Measurements from ENCODE around the gene HSPB6. TPM values are rescaled to one million over a fixed set of nuclear protein-coding genes. Genes with fewer than 3 reads are reported as not detected.

HSPB6 gene
- total RNA-seq, 4 donors from 2014 or later: 1.7 to 21.9 (median 3.6) TPM

- H3K36me3 ChIP-seq: peaks cover 0 to 19% (median 0%) of the 10 kb centered on the region in 3 donors
- no peaks in the 10 kb centered on the region for H3K9me3 ChIP-seq
- peak; percentile 87 for DNase-seq
- WGBS, 2 donors: 0 to 1% methylated on average over 11 to 18 of the region's 40 CpGs
- H3K4me1 ChIP-seq: peaks cover 25 to 82% (median 46%) of the 10 kb centered on the region in 3 donors
- H3K27me3 ChIP-seq: no peaks in the 10 kb centered on the region
- intact Hi-C loops (cut with DNase I): no loop called here
- H3K4me3 ChIP-seq: peak within 1 kb of the TSS; percentile 90 to 97 (median 92)
- peak within 1 kb of the TSS; percentile 100 for H3K27ac ChIP-seq
- TF ChIP-seq, protein P1, sequence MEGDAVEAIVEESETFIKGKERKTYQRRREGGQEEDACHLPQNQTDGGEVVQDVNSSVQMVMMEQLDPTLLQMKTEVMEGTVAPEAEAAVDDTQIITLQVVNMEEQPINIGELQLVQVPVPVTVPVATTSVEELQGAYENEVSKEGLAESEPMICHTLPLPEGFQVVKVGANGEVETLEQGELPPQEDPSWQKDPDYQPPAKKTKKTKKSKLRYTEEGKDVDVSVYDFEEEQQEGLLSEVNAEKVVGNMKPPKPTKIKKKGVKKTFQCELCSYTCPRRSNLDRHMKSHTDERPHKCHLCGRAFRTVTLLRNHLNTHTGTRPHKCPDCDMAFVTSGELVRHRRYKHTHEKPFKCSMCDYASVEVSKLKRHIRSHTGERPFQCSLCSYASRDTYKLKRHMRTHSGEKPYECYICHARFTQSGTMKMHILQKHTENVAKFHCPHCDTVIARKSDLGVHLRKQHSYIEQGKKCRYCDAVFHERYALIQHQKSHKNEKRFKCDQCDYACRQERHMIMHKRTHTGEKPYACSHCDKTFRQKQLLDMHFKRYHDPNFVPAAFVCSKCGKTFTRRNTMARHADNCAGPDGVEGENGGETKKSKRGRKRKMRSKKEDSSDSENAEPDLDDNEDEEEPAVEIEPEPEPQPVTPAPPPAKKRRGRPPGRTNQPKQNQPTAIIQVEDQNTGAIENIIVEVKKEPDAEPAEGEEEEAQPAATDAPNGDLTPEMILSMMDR (IDR thresholded peaks at IDR 0.05): no peak
- peak in 2 of 4 donors; percentile 39 to 45 for TF ChIP-seq POLR2A (IDR thresholded peaks at IDR 0.05)
Measured at GRCh38 chr19:35745328-35746086, 11.3 kb downstream of the HSPB6 start, which contains the start of the genes PSENEN and U2AF1L4. PSENEN (plus strand) TSS chr19:35745651; CDS start chr19:35745931, 280 bp downstream. U2AF1L4 (minus strand) TSS chr19:35745418; CDS start chr19:35745391, 27 bp downstream.

DNA sequence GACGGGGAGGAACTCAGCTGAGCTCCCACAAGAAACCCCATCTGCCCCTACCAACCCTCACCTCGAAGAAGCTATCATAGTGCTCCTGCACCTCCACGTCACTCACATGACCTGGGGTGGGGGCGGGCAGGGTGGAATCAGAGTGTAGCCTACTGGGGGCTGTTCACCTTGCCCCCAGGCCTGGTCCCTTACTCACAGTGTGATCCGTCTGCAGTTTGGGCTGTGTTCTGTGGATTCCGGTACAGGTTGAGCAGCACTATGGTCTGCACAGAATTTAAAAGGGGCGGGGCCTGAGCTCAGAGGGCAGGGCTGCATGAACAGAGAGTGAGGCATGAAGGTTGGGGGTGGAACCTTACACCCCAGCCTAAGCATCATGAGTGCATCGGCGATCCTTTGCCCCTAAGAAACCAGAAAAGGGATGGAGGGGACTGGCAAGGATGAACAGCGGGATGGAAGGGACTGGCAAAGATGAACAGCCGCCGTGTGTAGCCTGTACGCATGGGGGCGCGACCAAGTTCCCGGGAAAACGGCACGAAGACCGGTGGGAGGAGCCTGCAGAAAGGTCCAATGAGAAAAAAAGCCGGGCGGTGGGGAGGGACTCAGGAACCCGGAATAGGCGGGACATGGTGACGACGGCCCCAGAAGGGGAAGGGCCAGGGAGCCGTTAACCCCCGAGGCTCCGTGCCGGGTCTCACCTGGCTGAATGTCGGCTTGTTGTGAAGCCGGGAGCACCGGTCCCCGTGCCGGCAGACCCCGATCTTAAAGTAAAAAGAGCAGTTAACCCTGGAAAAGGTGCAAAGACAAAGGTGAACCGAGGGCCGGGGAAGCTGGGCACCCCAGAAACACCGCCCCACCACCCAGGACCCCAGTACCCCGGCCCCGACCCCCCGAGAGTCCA, 12.2 kb downstream of the HSPB6 start:
- DNase-seq: peak; percentile 70
- Histone ChIP-seq H3K4me1 (peaks cover 31 to 82% (median 44%) of the 10 kb centered on the region in 3 donors), H3K27me3 (no peaks in the 10 kb centered on the region), H3K4me3 (peak overlapping the region; percentile 90 to 97 (median 92)), H3K27ac (peak overlapping the region; percentile 100), H3K9me3 (no peaks in the 10 kb centered on the region), H3K36me3 (peaks cover 0 to 19% (median 0%) of the 10 kb centered on the region in 3 donors)
- WGBS, 2 donors: 5 to 6% methylated on average over 27 to 36 of the region's 41 CpGs
- TF ChIP-seq, protein P1 (IDR thresholded peaks at IDR 0.05): peak in 5 of 6 experiments; percentile 10 to 35 (median 31)
- TF ChIP-seq POLR2A (IDR thresholded peaks at IDR 0.05): peak in 1 of 4 donors; percentile 13
- intact Hi-C loops (cut with DNase I): no loop called here

DNA sequence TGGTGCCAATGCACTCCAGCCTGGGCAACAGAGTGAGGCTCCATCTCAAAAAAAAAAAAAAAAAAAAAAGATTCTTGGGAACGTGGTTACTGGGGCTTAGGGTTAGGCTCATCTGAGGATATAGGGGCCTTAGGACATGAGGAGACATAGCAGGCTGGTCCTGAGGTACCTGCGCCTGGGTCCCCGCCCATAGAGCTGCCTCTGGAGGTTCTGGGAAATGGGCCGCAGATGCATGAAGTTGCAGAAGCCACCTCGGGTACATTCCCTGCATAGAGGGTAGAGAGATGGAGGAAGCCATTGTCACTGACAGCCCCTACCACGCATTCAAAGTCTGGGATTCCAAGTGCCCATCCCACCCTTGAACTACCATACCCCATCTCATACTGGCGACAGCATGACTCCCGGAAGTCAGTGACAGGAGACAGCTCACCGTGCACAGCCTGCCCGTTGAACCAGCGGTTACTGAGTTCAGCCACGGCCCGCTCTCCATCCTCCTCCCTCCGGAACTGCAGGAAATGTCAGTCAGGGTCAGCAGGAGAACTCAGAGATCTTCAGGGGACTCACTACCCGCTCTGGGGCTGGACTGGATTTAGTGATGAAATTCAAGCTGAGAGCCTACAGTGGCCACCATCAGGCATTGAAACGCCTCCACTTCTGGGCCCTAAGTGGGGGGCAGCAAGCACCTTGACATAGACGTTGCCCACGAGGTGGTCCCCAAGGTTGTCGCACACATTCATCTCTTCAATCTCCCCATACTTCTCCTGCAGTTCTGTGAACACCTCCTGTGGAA, 13.0 kb downstream of the HSPB6 start:
- no peaks in the 10 kb centered on the region for H3K27me3 ChIP-seq
- H3K4me3 ChIP-seq: peak overlapping the region; percentile 90 to 97 (median 92)
- peaks cover 0 to 23% (median 1%) of the 10 kb centered on the region in 3 donors for H3K36me3 ChIP-seq
- DNase-seq: no peak
- peak overlapping the region; percentile 100 for H3K27ac ChIP-seq
- WGBS, 2 donors: 77 to 85% methylated on average over 13 to 18 of the region's 19 CpGs
- intact Hi-C loops (cut with DNase I): no loop called here
- peaks cover 27 to 80% (median 39%) of the 10 kb centered on the region in 3 donors for H3K4me1 ChIP-seq
- H3K9me3 ChIP-seq: no peaks in the 10 kb centered on the region
- TF ChIP-seq POLR2A (IDR thresholded peaks at IDR 0.05): no peak
- TF ChIP-seq, protein P1 (IDR thresholded peaks at IDR 0.05): no peak

GRCh38 chr19:35742121-35742724, 14.6 kb downstream of the HSPB6 start, which contains the start of gene IGFLR1:
IGFLR1 (minus strand) TSS chr19:35742452; CDS start chr19:35741180, 1,272 bp downstream.
- TF ChIP-seq POLR2A (IDR thresholded peaks at IDR 0.05): peak in 1 of 4 donors; percentile 54
- TF ChIP-seq, protein P1 (IDR thresholded peaks at IDR 0.05): no peak
- H3K9me3 ChIP-seq: no peaks in the 10 kb centered on the region
- no peak for DNase-seq
- intact Hi-C loops (cut with DNase I): no loop called here
- peak within 1 kb of the TSS in 3 of 4 donors; percentile 59 to 74 (median 60) for H3K4me3 ChIP-seq
- H3K4me1 ChIP-seq: peaks cover 20 to 70% (median 34%) of the 10 kb centered on the region in 3 donors
- H3K36me3 ChIP-seq: peaks cover 7 to 39% (median 16%) of the 10 kb centered on the region in 3 donors
- 63 to 73% methylated on average over 4 of the region's 9 CpGs for WGBS, 2 donors
- peak within 1 kb of the TSS; percentile 69 to 92 (median 82) for H3K27ac ChIP-seq
- H3K27me3 ChIP-seq: no peaks in the 10 kb centered on the region

Data from esophagus squamous epithelium (tissue), 5 donors.